Measurements from ENCODE around the gene ETNPPL. TPM values are rescaled to one million over a fixed set of nuclear protein-coding genes. Genes with fewer than 3 reads are reported as not detected.
A peak's percentile ranks its signal among the peaks of the same experiment; 100 is the strongest.

The ETNPPL gene
- polyA plus RNA-seq, 1 of the 3 experiments (the other 2 are of a cell fraction): not detected

DNA sequence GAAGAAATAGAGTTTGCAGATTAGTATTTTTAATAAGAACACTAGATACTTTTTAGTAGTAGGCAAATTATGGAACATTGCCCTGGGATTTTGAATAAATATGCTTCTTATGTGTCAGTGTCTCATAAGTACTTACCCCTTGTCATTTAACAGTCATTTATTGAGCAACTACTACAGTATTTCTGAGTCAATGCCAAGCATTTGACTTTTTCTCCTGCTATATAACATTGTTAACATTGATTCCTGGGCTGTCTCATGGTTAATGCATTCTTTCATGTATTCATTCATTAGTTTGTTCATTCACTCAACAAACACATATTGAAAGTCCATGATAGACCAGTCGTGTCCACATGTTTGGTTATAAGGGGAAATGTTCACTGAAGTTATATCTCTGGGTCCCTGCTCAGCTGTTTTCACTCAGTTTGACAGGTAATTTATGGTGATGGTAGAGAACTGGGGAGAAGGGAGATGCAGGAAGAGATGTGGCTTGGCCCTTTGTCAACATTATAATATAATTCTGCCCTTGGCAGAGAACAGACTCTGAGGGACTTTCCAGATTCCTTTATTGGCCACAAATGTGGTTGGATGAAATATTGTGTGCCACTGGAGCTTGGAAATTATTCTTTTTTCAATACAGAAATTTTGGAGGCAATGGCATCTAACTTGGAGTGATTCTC lies 62.6 kb downstream of the ETNPPL start (continued):
- TF ChIP-seq GATA2 (CRISPR knock-in tag; IDR thresholded peaks at IDR 0.05) (no peak), ELF1 (IDR thresholded peaks at IDR 0.05) (peak; percentile 25; the same call in 1 of the 2 replicates), POLR2AphosphoS5 (IDR thresholded peaks at IDR 0.05; ENCODE audit: low read depth, low read length) (peak; percentile 95)

DNA sequence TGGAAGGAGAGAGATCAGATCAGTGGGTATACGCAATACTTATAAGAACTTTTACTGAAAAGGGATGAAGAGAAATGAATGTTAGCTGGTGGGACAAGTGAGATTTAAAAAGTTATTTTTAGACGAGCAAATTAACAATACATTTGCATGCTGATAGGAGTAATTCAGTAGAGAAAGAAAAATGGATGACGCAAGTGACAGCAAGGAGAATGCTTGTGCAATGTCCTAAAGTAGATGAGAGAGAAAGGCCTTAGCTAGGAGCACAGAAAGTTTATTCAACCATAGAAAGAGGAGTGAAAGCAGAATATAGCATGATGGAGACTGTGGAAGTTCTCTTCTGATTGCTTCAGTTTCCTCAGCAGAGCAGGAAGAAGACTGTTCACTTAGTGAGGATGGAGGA lies 66.7 kb downstream of the ETNPPL start:
- no peaks in the 10 kb centered on the region for H4K20me1 ChIP-seq (ENCODE audit: insufficient read depth)
- ChIA-PET CTCF (no interaction called here), POLR2A (no interaction called here)
- H3K4me3 ChIP-seq (ENCODE audit: low read depth in 2 of 2, low read length in 1 of 2): no peak overlapping the region
- no peak overlapping the region for H2AFZ ChIP-seq (ENCODE audit: low read depth)
- no peak overlapping the region for H3K9ac ChIP-seq
- no peak overlapping the region for H3K27ac ChIP-seq (ENCODE audit: low read depth in 2 of 2, low read length in 1 of 2)
- peaks cover 0 to 4% of the 10 kb centered on the region in 2 experiments; a peak in 2 of 4 replicates for H3K4me1 ChIP-seq (ENCODE audit: control insufficient read depth in 1 of 2, insufficient read depth in 2 of 2, low read depth in 1 of 2, low read length in 1 of 2)
- DNase-seq: no peak
- no peak for TF ChIP-seq RCOR1 (IDR thresholded peaks at IDR 0.05; ENCODE audit: low read length)
- no peak for TF ChIP-seq CHD2 (IDR thresholded peaks at IDR 0.05; ENCODE audit: low read length, partially characterized antibody)
- no peak for TF ChIP-seq TEAD4 (IDR thresholded peaks at IDR 0.05; ENCODE audit: borderline replicate concordance, insufficient read depth)
- no peak for TF ChIP-seq YY1 (IDR thresholded peaks at IDR 0.05; ENCODE audit: low read depth)
- no peak for TF ChIP-seq GABPA (IDR thresholded peaks at IDR 0.05; ENCODE audit: low read depth)
- no peak overlapping the region for H3K4me2 ChIP-seq
- H3F3A ChIP-seq (replicated peaks; ENCODE audit: insufficient read depth): peaks cover 5% of the 10 kb centered on the region
- H3K79me2 ChIP-seq (ENCODE audit: insufficient read depth): no peaks in the 10 kb centered on the region
- H3K9me2 ChIP-seq: no peaks in the 10 kb centered on the region
- no peaks in the 10 kb centered on the region for H3K9me3 ChIP-seq
- 63% methylated on average over 3 of the region's 3 CpGs for WGBS (ENCODE audit: low lambda C conversion rate)
- H3K27me3 ChIP-seq (ENCODE audit: insufficient read depth): no peaks in the 10 kb centered on the region; the same call in 1 of the 2 replicates
- H3K36me3 ChIP-seq (replicated peaks in 1 of 2; ENCODE audit: control insufficient read depth in 1 of 2, insufficient read depth in 2 of 2, low read length in 1 of 2): no peaks in the 10 kb centered on the region

DNA sequence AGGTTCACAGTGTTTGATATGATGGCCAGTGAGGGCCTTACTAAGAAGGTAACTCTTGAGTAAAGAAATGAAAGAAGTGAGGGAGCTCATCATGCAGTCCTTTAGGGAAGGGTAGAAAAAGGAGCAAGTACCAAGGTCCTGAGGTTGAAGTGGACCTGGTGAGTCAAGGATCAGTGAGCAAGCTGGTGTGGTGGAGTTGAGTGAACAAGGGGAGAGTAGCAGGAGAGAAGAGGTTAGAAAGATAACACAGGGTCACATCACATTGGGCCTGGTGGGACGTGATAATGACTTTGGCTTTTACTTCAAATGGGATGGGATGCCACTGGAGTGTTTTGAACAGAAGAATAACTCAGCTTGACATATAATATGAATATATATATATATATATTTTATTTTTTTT lies 67.8 kb downstream of the ETNPPL start:
- H3K9me3 ChIP-seq: no peaks in the 10 kb centered on the region
- H4K20me1 ChIP-seq (ENCODE audit: insufficient read depth): no peaks in the 10 kb centered on the region
- no peaks in the 10 kb centered on the region for H3K36me3 ChIP-seq (replicated peaks in 1 of 2; ENCODE audit: control insufficient read depth in 1 of 2, insufficient read depth in 2 of 2, low read length in 1 of 2)
- H3K9me2 ChIP-seq: no peaks in the 10 kb centered on the region
- H3F3A ChIP-seq (replicated peaks; ENCODE audit: insufficient read depth): peaks cover 3% of the 10 kb centered on the region
- H3K27me3 ChIP-seq (ENCODE audit: insufficient read depth): no peaks in the 10 kb centered on the region; the same call in 1 of the 2 replicates
- no peak overlapping the region for H3K4me2 ChIP-seq
- TF ChIP-seq NFIC (IDR thresholded peaks at IDR 0.05; ENCODE audit: borderline replicate concordance): no peak
- no peak for TF ChIP-seq GATA2 (CRISPR knock-in tag; IDR thresholded peaks at IDR 0.05)
- TF ChIP-seq EP300 (IDR thresholded peaks at IDR 0.05; ENCODE audit: borderline replicate concordance in 1 of 2, low read depth in 1 of 2, low read length in 1 of 2): no peak
- TF ChIP-seq, protein P1, sequence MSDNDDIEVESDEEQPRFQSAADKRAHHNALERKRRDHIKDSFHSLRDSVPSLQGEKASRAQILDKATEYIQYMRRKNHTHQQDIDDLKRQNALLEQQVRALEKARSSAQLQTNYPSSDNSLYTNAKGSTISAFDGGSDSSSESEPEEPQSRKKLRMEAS (IDR thresholded peaks at IDR 0.05; ENCODE audit: low read depth): no peak
- TF ChIP-seq, protein P2, sequence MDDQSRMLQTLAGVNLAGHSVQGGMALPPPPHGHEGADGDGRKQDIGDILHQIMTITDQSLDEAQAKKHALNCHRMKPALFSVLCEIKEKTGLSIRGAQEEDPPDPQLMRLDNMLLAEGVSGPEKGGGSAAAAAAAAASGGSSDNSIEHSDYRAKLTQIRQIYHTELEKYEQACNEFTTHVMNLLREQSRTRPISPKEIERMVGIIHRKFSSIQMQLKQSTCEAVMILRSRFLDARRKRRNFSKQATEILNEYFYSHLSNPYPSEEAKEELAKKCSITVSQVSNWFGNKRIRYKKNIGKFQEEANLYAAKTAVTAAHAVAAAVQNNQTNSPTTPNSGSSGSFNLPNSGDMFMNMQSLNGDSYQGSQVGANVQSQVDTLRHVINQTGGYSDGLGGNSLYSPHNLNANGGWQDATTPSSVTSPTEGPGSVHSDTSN (IDR thresholded peaks at IDR 0.05): no peak
- TF ChIP-seq CHD2 (IDR thresholded peaks at IDR 0.05; ENCODE audit: low read length, partially characterized antibody): no peak
- no peak for TF ChIP-seq YY1 (IDR thresholded peaks at IDR 0.05; ENCODE audit: low read depth)
- no peaks in the 10 kb centered on the region for H3K79me2 ChIP-seq (ENCODE audit: insufficient read depth)
- 11% methylated on average over 1 of the region's 1 CpG for WGBS (ENCODE audit: low lambda C conversion rate)
- H3K9ac ChIP-seq: no peak overlapping the region
- ChIA-PET POLR2A (no interaction called here), CTCF (interaction anchor here (0.6 to 0.8 kb wide), 2 partner anchors 14 to 126 kb away, joined by 3 read pairs; no protein-coding TSS in a partner anchor)
- no peak overlapping the region for H3K27ac ChIP-seq (ENCODE audit: low read depth in 2 of 2, low read length in 1 of 2)
- no peaks in the 10 kb centered on the region for H3K4me1 ChIP-seq (ENCODE audit: control insufficient read depth in 1 of 2, insufficient read depth in 2 of 2, low read depth in 1 of 2, low read length in 1 of 2)
- no peak overlapping the region for H2AFZ ChIP-seq (ENCODE audit: low read depth)
- DNase-seq: no peak
- no peak overlapping the region for H3K4me3 ChIP-seq (ENCODE audit: low read depth in 2 of 2, low read length in 1 of 2)
